A673 (cell line): Measurements from ENCODE around the gene NEK9. TPM values are rescaled to one million over a fixed set of nuclear protein-coding genes. Genes with fewer than 3 reads are reported as not detected.

Experiments used
- BruUV-seq: library from RNA; stranded (reverse); fragments of 400-500 nt; replicated peaks from 2 replicates; lab custom pipeline; 2021; lab: Mats Ljungman, UMichigan
- CTCF ChIA-PET: fragments of 300-600 bp; sonication (Branson Sonifier 250); formaldehyde crosslinking; loops from one replicate; lab custom pipeline; 2022; ENCODE audit warnings: antibody characterized with exemption; lab: Charles Lee
- POLR2A ChIA-PET: fragments of 300-600 bp; sonication (Branson Sonifier 250); formaldehyde crosslinking; loops from one replicate; lab custom pipeline; 2022; ENCODE audit warnings: antibody characterized with exemption; ENCODE audit not compliant: low non-redundant PET; lab: Charles Lee
- DNase-seq: peaks from one replicate; pipeline ENCODE4 v3.0.0-alpha.2; 2015; ENCODE audit warnings: low spot score
- H3K27ac ChIP-seq: fragments of 200-600 bp; sonication (generic); 2 replicates; pipeline ENCODE4 v1.5.1; 2016; ENCODE audit warnings: mixed run types, low read depth, mild to moderate bottlenecking, mixed read lengths, antibody characterized with exemption, low read length; ENCODE audit not compliant: poor library complexity, severe bottlenecking
- H3K27me3 ChIP-seq: fragments of 200-600 bp; sonication (generic); replicated peaks from 2 replicates; pipeline ENCODE4 v1.6.1; 2017; ENCODE audit warnings: mixed run types, low read depth, mild to moderate bottlenecking, mixed read lengths, antibody characterized with exemption, low read length; ENCODE audit not compliant: insufficient read depth, poor library complexity
- H3K36me3 ChIP-seq: fragments of 200-600 bp; sonication (generic); 2 replicates; pipeline ENCODE4 v1.6.1; 2016; ENCODE audit warnings: mixed run types, mild to moderate bottlenecking, mixed read lengths, antibody characterized with exemption, low read length; ENCODE audit not compliant: insufficient read depth, poor library complexity, severe bottlenecking
- H3K4me1 ChIP-seq: fragments of 200-600 bp; sonication (generic); 2 replicates; pipeline ENCODE4 v1.6.1; 2017; ENCODE audit warnings: mixed run types, mild to moderate bottlenecking, mixed read lengths, antibody characterized with exemption, low read length; ENCODE audit not compliant: insufficient read depth, poor library complexity, severe bottlenecking
- H3K4me3 ChIP-seq: fragments of 200-600 bp; sonication (generic); 2 replicates; pipeline ENCODE4 v1.5.1; 2016; ENCODE audit warnings: low read depth, mixed run types, mild to moderate bottlenecking, mixed read lengths, low read length; ENCODE audit not compliant: poor library complexity, severe bottlenecking
- H3K9me3 ChIP-seq: fragments of 200-600 bp; sonication (generic); 2 replicates; pipeline ENCODE4 v1.6.1; 2016; ENCODE audit warnings: mixed run types, low read depth, mild to moderate bottlenecking, mixed read lengths, antibody characterized with exemption, low read length; ENCODE audit not compliant: poor library complexity, severe bottlenecking
- EZH2 ChIP-seq: fragments of 200-600 bp; sonication (generic); IDR thresholded peaks from 2 replicates; pipeline ENCODE4 v1.6.1; 2017; ENCODE audit warnings: borderline replicate concordance, low read depth, mild to moderate bottlenecking, mixed read lengths, antibody characterized with exemption, low read length; ENCODE audit not compliant: poor library complexity, severe bottlenecking
- intact Hi-C: fragments of 100-400 bp; cut with micrococcal nuclease; formaldehyde crosslinking; loops from one replicate; pipeline ENCODE4 v1.10.0; 2022; ENCODE audit not compliant: unreplicated experiment
- total RNA-seq: library from RNA; stranded (reverse); gene quantifications from 2 replicates; pipeline ENCODE4 v1.2.3, GENCODE V29; 2021
- TF ChIP-seq, protein P1 (sequence below): fragments of 300-800, 200-600 bp; sonication (generic); conservative IDR thresholded peaks from 2 replicates; pipeline ENCODE4 v1.5.1; 2017; ENCODE audit warnings: low read depth, mild to moderate bottlenecking, antibody characterized with exemption, low read length, moderate library complexity, mixed read lengths

The NEK9 gene
- total RNA-seq, 1 experiment from 2014 or later, result 75.8 TPM

- CTCF ChIA-PET, result interaction anchor here (0.6 to 1.6 kb wide), 2 partner anchors 118 to 232 kb away, joined by 5 to 7 read pairs; no protein-coding TSS in a partner anchor
- intact Hi-C loops, result no loop called here
- TF ChIP-seq, protein P1, sequence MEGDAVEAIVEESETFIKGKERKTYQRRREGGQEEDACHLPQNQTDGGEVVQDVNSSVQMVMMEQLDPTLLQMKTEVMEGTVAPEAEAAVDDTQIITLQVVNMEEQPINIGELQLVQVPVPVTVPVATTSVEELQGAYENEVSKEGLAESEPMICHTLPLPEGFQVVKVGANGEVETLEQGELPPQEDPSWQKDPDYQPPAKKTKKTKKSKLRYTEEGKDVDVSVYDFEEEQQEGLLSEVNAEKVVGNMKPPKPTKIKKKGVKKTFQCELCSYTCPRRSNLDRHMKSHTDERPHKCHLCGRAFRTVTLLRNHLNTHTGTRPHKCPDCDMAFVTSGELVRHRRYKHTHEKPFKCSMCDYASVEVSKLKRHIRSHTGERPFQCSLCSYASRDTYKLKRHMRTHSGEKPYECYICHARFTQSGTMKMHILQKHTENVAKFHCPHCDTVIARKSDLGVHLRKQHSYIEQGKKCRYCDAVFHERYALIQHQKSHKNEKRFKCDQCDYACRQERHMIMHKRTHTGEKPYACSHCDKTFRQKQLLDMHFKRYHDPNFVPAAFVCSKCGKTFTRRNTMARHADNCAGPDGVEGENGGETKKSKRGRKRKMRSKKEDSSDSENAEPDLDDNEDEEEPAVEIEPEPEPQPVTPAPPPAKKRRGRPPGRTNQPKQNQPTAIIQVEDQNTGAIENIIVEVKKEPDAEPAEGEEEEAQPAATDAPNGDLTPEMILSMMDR, result no peak
- no peak for TF ChIP-seq EZH2
- Histone ChIP-seq H3K9me3 (peaks cover 8% of the 10 kb centered on the region), H3K27me3 (no peaks in the 10 kb centered on the region), H3K36me3 (peaks cover 19% of the 10 kb centered on the region), H3K4me1 (peaks cover 4% of the 10 kb centered on the region), H3K27ac (no peak overlapping the region), H3K4me3 (peak overlapping the region; percentile 71)
- POLR2A ChIA-PET, result interaction anchor here (0.7 kb wide), 1 partner anchor 653 kb away, joined by 11 read pairs; no protein-coding TSS in a partner anchor
- DNase-seq, result no peak
- BruUV-seq, result TSS peak; percentile 53
These were observed 63.8 kb downstream of the NEK9 start for GRCh38 chr14:75063013-75063412.

GRCh38 chr14:75060420-75060819 lies 66.4 kb downstream of the NEK9 start:
- BruUV-seq, result no TSS peak
- ChIA-PET POLR2A (no interaction called here), CTCF (no interaction called here)
- peaks cover 19% of the 10 kb centered on the region for H3K36me3 ChIP-seq
- DNase-seq, result no peak
- H3K4me3 ChIP-seq, result no peak overlapping the region
- no peaks in the 10 kb centered on the region for H3K27me3 ChIP-seq
- H3K27ac ChIP-seq, result no peak overlapping the region
- H3K9me3 ChIP-seq, result peaks cover 8% of the 10 kb centered on the region
- TF ChIP-seq, protein P1, result no peak
- TF ChIP-seq EZH2, result no peak
- intact Hi-C loops, result no loop called here
- H3K4me1 ChIP-seq, result peaks cover 4% of the 10 kb centered on the region

GRCh38 chr14:75059642-75060041 lies 67.2 kb downstream of the NEK9 start:
- H3K27me3 ChIP-seq, result no peaks in the 10 kb centered on the region
- CTCF ChIA-PET, result no interaction called here
- no TSS peak for BruUV-seq
- peaks cover 7% of the 10 kb centered on the region for H3K4me1 ChIP-seq
- DNase-seq, result no peak
- no peak overlapping the region for H3K27ac ChIP-seq
- peaks cover 8% of the 10 kb centered on the region for H3K9me3 ChIP-seq
- intact Hi-C loops, result no loop called here
- TF ChIP-seq, protein P1, result no peak
- no peak for TF ChIP-seq EZH2
- peaks cover 19% of the 10 kb centered on the region for H3K36me3 ChIP-seq
- POLR2A ChIA-PET, result no interaction called here
- no peak overlapping the region for H3K4me3 ChIP-seq
